Progenitor cell of endocrine pancreas (in vitro differentiated cells): ENCODE measurements around the gene MRPS31. TPM values are rescaled to one million over a fixed set of nuclear protein-coding genes. Genes with fewer than 3 reads are reported as not detected.
A peak's percentile ranks its signal among the peaks of the same experiment; 100 is the strongest.

Source experiments
- DNase-seq: peaks from one replicate; pipeline ENCODE4 v3.0.0; 2021; ENCODE audit warnings: low spot score; ENCODE audit not compliant: unreplicated experiment
- H3K27ac Mint-ChIP-seq: 2 replicates; pipeline ENCODE4 v1.8.0; 2021; ENCODE audit warnings: mild to moderate bottlenecking, moderate library complexity, mixed read lengths
- H3K27me3 Mint-ChIP-seq: 2 replicates; pipeline ENCODE4 v1.8.0; 2021; ENCODE audit warnings: mixed read lengths
- H3K36me3 Mint-ChIP-seq: 2 replicates; pipeline ENCODE4 v1.8.0; 2022; ENCODE audit warnings: mixed read lengths; ENCODE audit not compliant: insufficient read depth
- H3K4me1 Mint-ChIP-seq: 2 replicates; pipeline ENCODE4 v1.8.0; 2021; ENCODE audit warnings: low read depth, mixed read lengths
- H3K4me3 Mint-ChIP-seq: 2 replicates; pipeline ENCODE4 v1.8.0; 2021; ENCODE audit warnings: low read depth, mild to moderate bottlenecking, moderate library complexity, mixed read lengths
- H3K9me3 Mint-ChIP-seq: 2 replicates; pipeline ENCODE4 v1.8.0; 2021; ENCODE audit warnings: low read depth, mixed read lengths
- total RNA-seq: library from RNA; stranded (reverse); gene quantifications from 2 replicates; pipeline ENCODE4 v1.2.1, GENCODE V29; 2021
- TF ChIP-seq, protein P1 (sequence below): fragments of 200-600 bp; sonication (generic); IDR thresholded peaks from one replicate; pipeline ENCODE4 v1.5.0; 2021; ENCODE audit warnings: antibody characterized with exemption, mild to moderate bottlenecking; ENCODE audit not compliant: unreplicated experiment

Gene MRPS31
- total RNA-seq, 1 donor from 2014 or later = 39.5 TPM

DNA sequence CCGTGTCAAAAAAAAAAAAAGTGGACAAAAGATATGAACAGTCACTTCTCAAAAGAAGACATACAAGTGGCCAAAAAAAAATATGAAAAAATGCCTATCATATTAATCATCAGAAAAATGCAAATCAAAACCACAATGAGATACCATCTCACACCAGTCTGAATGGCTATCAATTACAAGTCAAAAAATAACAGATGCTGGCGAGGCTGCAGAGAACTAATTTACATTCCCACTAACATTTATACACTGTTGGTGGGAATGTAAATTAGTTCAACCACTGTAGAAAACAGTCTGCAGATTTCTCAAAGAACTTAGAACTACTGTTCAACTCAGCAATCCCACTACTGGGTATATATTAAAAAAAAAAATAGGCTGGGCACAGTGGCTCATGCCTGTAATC is 78.0 kb downstream of the MRPS31 start:
- H3K9me3 Mint-ChIP-seq = no peaks in the 10 kb centered on the region
- H3K27ac Mint-ChIP-seq = no peak overlapping the region
- no peaks in the 10 kb centered on the region for H3K36me3 Mint-ChIP-seq
- H3K4me3 Mint-ChIP-seq = no peak overlapping the region
- no peak for DNase-seq
- TF ChIP-seq, protein P1, sequence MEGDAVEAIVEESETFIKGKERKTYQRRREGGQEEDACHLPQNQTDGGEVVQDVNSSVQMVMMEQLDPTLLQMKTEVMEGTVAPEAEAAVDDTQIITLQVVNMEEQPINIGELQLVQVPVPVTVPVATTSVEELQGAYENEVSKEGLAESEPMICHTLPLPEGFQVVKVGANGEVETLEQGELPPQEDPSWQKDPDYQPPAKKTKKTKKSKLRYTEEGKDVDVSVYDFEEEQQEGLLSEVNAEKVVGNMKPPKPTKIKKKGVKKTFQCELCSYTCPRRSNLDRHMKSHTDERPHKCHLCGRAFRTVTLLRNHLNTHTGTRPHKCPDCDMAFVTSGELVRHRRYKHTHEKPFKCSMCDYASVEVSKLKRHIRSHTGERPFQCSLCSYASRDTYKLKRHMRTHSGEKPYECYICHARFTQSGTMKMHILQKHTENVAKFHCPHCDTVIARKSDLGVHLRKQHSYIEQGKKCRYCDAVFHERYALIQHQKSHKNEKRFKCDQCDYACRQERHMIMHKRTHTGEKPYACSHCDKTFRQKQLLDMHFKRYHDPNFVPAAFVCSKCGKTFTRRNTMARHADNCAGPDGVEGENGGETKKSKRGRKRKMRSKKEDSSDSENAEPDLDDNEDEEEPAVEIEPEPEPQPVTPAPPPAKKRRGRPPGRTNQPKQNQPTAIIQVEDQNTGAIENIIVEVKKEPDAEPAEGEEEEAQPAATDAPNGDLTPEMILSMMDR = no peak
- H3K4me1 Mint-ChIP-seq = no peaks in the 10 kb centered on the region
- no peaks in the 10 kb centered on the region for H3K27me3 Mint-ChIP-seq

- Mint-ChIP-seq H3K27me3 (no peaks in the 10 kb centered on the region), H3K4me3 (no peak overlapping the region)
- TF ChIP-seq, protein P1 = no peak
Measured at GRCh38 chr13:40688781-40689180, 82.2 kb downstream of the MRPS31 start.

DNA sequence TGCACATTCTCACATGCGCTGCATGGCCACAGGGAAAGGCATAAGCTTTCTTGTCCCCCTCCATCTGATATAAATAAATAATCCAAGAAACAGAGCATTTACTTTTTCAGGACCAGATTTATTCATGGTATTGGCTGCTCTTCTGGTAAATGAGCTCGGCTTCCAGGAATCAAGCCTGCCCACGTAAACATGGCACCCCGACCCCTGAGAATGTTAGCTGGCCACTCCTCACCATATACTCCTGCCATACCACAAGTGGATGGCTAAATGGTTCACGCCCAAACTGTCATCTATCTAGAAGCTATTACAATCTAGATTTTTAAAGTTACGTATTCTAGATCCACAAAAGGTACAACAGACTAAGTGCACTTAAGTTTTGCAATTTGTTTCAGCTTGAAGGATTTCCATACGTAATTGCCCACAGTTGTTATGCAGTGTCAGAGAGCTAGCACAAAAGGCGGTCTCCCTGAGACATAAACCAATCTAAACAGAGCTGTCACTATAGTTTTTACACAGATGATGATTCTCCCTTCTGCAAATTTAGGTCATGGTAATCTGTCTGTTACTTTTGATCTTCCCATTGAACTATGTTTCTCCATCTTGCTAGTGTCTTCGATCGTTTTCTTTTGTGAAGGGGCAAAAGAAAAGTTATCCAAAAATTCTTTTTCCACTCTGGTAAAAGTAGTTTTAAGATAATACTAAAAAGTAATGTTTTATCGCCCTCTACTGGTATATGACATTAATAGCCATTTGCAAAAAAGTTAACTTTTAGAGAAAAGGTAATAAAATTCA is 88.3 kb downstream of the MRPS31 start:
- no peak for DNase-seq
- H3K36me3 Mint-ChIP-seq = no peaks in the 10 kb centered on the region
- H3K9me3 Mint-ChIP-seq = no peaks in the 10 kb centered on the region
- H3K27ac Mint-ChIP-seq = no peak overlapping the region
- no peaks in the 10 kb centered on the region for H3K27me3 Mint-ChIP-seq
- no peak overlapping the region for H3K4me3 Mint-ChIP-seq
- H3K4me1 Mint-ChIP-seq = peaks cover 4% of the 10 kb centered on the region
- TF ChIP-seq, protein P1 = peak; percentile 78

More at GRCh38 chr13:40688781-40689180, 82.2 kb downstream of the MRPS31 start:
- Mint-ChIP-seq H3K36me3 (no peaks in the 10 kb centered on the region), H3K27ac (no peak overlapping the region), H3K4me1 (no peaks in the 10 kb centered on the region), H3K9me3 (no peaks in the 10 kb centered on the region)
- DNase-seq = no peak

DNA sequence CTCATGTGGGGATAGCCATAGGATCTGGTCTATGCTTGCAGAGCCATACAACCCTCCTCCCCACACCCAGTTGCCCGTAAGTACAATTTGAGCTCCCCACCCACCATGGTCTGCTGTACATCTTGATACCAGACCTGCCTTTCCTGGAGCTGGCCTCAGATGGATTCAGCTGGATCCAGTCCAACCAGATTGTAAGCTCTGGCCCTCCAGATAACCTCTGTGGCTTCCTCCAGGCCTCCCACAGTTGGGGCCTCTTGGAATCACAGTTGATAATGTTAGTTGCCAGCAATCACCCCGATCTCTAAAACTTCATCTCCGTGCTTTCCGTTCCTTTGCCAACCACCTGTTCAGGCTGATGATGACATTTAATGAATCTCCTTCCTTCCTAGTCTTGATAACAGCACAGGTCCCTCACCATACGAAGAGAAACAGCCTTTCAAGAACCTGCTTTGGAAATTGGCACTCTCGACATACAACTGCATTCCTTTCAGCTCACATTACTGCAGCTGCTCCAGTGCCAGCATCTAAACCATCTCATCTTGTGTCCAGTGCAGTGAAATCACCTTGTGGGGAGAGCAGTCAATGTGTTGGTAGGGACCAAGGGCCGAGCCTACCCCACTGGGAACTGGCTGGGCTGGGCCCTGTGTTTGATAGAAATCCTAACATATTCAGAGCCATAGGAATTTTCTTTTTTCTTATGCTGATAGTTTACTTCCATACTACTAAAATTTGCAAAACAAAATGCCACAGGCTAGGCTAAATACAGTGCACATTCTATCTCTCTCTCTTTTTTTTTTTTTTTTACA is 89.4 kb downstream of the MRPS31 start:
- H3K4me3 Mint-ChIP-seq = no peak overlapping the region
- peaks cover 4% of the 10 kb centered on the region for H3K4me1 Mint-ChIP-seq
- H3K9me3 Mint-ChIP-seq = no peaks in the 10 kb centered on the region
- H3K27ac Mint-ChIP-seq = no peak overlapping the region
- H3K27me3 Mint-ChIP-seq = no peaks in the 10 kb centered on the region
- no peak for DNase-seq
- H3K36me3 Mint-ChIP-seq = no peaks in the 10 kb centered on the region
- TF ChIP-seq, protein P1 = no peak

DNA sequence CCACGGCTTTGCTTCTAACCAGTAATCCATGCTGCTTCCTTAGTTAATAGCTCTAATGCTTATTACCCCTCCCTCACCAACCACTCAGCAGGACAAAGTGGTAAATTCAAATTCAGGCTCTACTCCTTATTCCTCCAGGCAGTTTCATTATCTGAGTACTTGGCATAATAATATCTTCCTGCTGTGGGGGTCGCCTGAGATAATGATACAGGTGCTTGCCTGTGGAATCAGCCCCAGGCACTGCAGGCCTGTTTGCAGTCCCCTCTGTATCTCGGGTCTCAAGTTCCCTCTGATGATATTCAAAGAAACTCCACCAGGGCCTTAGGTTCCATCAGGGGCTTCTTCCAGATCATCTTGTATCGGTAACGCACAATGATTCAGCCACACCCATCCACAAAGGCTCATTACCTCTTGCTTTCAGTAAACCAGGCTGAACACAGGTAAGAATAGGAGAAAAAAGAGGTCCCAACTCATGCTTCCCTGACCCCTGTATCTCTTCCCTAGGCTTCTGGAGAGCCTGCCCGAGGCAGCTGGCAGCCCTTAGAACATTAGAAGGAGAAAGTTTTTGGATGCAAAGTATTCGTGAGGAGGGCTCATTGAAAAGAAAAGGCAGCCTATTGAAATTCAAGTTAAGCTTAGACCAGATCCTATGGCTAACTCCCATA is 90.2 kb downstream of the MRPS31 start:
- DNase-seq = no peak
- Mint-ChIP-seq H3K4me3 (no peak overlapping the region), H3K36me3 (no peaks in the 10 kb centered on the region), H3K4me1 (peaks cover 4% of the 10 kb centered on the region), H3K27ac (no peak overlapping the region), H3K9me3 (no peaks in the 10 kb centered on the region), H3K27me3 (no peaks in the 10 kb centered on the region)
- TF ChIP-seq, protein P1 = no peak
